Stimulated activated CD8-positive, alpha-beta memory T cell treated with anti-CD3 and anti-CD28 coated beads, Interleukin-4, amount 100 ng/mL, for 4 hours (primary cell): ENCODE data around the gene OSBP2.
A peak's percentile ranks its signal among the peaks of the same experiment; 100 is the strongest.
"Not testable (repeated sequence)": the region's sequence is repeated elsewhere in the genome, so short reads cannot be mapped to it uniquely, and the experiment has no call there.

ENCODE experiments used
- DNase-seq, 2 donors: peaks; one replicate each; pipeline ENCODE4 v3.0.0-alpha.2; 2020; ENCODE audit warnings: low read depth in 2 of 2, low spot score in 1 of 2

The OSBP2 gene

DNA sequence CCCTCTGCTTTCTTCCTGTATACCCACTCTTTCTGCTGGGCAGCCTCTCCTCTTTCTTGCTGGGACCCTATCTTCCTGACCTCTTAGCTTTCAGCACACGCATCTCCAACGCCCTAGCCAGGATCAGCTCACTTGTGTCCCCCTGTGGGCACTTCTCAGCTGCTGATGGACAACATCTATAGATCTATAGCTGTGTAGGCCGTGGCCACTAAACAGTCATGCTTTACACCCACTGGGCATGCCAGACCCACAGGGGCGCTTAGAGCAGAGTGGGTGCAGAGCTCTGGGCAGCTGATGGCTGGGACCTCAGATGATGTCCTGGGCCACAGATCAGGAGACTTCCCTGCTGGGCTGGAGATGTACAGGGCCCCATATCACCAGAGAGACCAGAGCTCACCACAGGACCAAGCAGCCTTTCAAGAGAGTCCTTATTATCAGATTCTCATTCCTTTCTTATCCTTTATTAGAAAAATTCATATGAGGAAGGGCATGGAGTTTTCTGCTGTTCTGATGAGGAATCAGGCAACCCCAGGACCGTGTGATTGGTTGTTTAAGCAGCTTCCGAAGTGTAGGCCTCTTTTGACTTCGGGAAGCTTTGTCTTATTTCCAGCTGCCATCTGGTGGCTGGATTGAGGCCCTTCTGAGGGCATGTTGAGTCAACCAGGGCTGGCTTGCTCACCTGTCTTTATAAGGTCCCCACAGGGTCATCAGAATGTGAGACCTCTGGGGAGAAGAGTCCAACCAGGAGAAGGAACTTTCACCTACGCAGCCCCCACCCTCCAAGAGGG, 60.5 kb downstream of the OSBP2 start:
- DNase-seq = peak in 1 of 2 donors; percentile 24

DNA sequence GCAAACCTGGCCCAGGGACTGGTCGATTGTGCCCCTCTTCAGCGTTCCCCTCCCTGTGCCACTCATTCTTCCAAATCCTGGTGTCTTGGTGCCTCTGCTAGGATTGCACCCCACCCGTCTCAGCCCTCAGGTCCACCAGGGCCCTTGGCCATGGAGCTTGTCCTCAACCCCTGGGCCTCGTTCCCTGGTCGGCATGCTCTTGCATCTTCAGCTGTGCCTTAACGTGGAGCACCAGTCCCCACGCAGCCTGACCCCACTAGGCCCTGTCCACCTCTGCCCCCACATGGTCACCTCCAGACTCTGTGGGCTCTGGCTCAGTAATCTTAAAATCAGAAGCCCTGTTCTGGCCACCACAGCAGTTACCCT, 61.1 kb downstream of the OSBP2 start:
- no peak for DNase-seq

DNA sequence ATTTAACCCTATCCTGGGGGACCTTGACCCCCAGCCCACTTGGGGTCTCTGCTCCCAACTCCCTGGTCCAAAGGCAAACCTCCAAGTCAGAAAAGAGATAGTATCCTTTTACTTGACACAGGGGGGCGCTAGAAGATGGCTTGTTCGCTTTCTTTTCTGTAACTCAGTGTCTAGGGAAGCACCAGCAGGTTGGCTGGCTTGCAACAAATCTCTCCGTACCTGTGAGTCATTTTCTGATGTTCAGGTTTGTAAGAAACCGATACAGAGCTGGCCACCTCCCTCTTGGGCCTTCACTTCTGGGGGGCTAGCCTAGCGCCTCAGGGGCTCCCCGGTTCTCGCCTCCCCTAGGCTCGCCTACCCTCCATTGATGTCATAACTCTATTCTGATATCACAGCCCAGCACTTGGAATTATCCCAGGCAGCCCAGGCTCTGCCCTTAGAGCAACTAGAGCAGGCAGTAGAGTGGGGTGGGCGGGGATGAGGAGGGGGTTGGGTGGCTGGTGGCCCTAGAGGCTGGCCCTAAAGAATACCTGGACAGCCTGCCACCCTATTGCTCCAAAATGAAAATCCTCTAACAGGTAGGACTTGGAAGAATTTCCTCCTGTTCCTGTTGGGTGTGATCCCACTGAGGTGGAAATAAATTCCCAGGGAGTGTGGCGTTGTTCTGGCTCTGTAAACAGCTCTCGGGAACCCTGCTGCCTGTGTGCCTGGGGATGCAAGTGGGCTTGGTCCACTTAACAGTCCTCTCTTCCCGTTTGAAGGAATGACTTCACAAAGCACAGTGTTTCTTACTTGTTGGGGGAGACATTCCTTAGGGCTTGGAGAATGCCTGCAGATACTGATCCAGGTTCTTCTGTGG, 69.4 kb downstream of the OSBP2 start:
- DNase-seq = peak; percentile 6 to 7

DNA sequence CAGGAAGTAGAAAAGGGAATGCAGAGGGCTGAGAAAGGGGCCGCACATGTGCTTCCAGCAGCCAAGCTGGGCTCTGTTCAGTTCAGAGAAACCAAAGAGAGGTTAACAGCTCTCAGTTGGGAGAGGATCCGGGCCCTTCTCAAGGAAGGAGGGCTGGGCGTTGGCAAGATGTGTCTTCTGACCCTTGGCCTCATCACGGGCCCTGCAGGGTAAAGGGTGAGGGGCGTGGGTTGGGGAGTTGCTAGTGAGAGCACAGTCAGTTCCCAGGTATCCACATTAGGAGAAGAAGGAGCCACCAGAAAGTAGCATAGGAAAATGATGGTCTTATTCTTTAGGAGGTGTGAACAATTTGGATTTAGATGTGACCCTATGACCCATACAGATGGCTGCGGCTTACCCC, 73.0 kb downstream of the OSBP2 start:
- DNase-seq = no peak

DNA sequence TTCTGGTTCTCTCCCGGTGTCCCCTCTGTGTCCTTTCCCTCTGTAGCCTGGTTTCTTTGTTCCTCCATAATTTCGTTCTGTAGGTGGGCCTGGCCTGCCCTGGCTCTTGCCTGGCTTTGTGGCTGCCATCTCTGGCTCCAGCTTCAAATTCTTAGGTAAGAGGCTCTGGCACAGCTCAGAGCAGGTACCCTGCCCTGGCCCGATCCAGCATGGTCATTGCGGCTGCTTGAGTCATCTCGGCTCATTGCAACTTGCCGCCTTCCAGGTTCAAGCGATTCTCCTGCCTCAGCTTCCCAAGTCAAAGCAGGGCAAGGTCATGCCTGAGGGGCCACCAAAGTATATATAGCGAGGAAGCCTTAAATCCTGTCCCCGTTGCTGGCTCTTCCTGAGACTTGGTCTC, 76.0 kb downstream of the OSBP2 start:
- no peak for DNase-seq

DNA sequence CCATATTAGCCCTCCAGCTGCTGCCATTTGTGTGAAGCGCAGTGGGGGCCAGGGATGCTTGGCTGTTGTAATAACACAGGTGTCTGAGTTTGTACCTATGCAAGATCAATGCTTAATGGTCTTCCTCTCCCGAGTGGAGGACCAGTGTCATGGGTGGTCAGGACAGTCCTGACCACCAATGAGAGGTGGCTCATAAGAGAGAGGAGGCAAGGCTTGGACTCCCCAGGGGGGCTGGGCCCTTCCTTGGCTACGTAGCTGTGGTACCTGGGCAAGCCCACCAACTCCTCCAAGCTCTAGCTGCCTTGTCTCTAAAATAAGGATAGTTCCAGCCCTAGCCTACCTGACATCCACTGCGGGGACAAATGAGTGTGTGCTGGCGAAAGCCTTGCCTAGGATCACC, 79.2 kb downstream of the OSBP2 start:
- no peak for DNase-seq

DNA sequence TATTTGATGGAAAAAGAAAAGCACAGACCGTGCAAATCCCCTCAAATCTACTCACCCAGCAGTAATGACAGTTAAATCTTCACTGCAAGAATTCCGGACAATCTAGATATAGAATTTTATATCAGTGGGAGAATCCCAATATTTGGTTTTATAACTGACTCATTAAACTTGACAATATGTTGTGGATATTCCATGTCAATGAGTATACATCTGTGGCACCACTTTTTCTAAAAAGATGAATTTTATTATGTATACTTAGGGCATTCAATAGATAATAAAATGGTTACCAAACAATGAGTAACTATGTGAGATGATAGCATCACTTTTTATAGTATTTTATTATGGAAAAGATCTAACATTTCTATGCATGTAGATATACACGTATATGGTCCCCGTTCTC, 79.9 kb downstream of the OSBP2 start:
- DNase-seq = no peak

DNA sequence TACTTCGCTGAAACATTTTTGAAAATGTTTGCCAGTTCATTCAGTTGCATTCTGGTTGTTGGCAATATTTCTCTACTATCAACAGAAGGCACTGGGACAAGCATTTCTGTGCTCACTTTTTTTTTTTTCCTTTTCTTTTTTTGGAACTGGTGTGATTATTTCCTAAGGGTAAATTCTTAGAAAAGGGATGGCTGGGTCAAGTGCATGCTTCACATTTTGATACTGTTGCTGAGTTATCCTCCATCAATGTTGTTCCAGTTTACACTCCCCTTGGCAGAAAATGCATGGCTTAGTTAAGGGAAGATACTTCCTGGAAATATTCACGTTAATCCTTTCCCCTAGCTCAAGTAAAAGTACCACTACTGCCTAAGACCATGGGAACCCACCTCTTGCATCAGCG, 81.8 kb downstream of the OSBP2 start:
- no peak for DNase-seq

DNA sequence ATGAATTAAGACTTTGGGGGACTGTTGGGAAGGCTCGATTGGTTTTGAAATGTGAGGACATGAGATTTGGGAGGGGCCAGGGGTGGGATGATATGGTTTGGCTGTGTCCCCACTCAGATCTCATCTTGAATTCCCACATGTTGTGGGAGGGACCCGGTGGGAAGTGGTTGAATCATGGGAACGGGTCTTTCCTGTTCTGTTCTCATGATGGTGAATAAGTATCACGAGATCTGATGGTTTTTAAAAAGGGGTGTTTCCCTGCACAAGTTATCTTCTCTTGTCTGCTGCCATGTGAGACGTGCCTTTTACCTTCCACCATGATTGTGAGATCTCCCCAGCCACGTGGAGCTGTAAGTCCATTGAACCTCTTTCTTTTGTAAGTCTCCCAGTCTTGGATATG, 82.5 kb downstream of the OSBP2 start:
- not testable (repeated sequence) for DNase-seq

DNA sequence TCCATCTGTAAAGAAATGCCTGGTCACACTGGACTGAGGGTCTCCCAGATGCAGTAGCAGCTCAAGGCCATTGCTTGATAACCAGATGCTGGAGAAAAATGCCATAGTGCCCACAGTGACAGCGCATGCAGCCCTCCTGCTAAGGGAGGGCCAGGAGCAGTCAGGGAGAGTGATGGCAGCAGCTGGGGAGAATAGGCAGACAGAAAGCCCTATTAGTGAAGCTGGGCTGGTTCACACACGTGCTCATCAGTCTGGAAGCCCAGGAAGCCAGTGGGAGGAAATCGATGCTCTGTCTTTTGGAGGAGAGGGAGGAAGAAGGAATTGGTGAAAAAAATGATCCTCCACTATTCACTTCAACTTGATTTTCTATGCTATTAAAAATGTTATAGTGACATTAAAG, 82.9 kb downstream of the OSBP2 start:
- no peak for DNase-seq

DNA sequence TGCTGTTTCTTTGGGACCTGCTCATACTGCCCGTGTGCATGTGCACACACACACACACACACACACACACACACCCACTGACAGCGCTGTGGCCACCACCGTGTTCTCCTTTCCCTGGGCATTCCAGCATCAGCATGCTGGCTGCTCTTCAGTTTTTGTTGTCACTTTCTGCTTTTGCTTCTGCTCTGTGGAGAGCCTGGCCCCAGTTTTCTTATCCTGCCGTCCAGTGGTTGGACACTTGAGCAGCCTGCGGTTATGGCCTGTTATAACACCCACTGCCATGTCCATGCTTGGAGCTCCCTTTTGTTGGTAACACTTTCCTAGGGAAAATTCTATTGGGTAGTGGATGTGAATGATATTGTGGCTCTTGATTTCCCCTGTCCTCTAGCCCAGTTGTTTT, 83.6 kb downstream of the OSBP2 start:
- no peak for DNase-seq

DNA sequence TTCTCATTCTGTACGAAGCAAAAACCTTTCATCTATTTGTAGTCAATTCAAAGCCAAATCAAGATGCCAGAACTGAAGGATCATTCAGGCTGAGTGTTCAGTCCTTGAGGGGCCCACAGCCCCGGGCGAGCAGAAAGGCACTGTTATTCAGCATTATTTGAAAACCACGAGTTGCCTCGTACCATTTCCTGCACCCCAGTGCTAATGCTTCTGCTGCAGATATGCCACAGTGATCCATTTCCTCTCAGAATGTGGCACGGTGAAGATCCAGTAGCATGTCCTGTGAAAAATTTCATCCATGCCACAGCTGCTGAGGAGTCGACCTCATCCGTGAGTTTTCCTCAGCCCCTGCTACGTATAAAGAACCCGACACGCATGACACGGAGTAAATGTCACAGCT, 85.4 kb downstream of the OSBP2 start:
- no peak for DNase-seq

DNA sequence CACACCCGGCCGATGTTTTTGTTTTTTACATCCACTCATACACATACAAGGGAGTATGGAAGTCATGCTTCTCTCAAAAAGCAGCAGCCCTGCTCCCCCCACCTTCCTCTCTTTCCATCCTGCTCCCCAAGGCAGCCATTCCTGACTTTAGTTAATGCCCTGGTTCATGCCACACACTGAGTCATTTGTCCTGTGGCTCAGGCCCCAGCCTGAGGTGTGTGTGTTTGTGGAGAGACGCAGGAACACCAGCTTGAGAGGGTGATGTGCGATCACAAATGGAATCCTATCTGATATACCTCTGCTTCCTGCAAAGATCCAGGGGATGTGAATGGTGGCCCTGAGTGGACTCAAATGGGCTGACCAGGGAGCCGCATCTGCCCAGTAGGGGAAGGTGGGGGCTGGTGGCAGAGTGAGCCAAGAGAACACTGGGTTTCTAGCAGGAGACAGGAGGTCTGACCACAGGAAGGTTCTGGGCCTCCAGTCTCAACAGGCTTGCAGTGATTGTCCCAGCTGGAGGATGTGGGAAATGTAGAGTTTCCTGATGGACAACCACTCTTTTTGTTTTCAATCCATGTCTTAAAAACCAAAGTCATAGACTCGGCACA, 86.7 kb downstream of the OSBP2 start:
- no peak for DNase-seq

DNA sequence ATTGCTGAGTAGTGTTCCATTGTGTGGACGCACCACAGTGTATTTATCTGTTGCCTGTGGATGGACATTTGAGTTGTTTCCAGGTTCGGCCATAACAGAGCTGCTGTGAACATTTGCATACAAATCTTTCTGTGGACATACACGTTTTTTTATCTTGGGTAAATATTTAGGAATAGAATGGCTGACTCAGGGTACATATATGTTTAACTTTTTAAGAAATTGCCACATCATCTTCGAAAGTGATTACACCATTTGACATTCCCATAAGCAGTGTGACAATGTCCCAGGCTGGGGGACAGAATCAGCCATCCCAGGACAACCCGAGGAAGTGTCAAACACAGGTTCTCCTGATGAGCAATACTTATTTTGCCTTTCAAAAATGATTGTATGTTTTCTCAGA, 87.9 kb downstream of the OSBP2 start:
- DNase-seq = no peak

DNA sequence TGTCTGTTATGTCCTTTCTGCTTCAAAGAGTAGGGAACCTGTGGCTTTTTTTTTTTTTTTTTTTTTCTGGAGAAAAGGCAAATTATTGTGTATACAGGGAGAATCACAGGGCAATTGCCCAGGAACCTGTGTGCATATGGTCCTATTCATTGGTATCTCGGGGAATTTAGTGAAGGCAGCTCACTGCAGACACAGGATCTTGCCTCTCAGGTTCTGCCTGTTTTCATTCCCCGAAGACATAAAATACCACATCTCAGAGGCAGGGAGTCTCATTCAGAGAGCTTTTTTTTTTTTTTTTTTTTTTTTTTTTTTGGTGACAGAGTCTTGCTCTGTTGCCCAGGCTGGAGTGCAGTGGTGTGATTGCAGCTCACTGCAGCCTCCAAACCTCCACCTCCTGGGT, 88.3 kb downstream of the OSBP2 start:
- no peak for DNase-seq

DNA sequence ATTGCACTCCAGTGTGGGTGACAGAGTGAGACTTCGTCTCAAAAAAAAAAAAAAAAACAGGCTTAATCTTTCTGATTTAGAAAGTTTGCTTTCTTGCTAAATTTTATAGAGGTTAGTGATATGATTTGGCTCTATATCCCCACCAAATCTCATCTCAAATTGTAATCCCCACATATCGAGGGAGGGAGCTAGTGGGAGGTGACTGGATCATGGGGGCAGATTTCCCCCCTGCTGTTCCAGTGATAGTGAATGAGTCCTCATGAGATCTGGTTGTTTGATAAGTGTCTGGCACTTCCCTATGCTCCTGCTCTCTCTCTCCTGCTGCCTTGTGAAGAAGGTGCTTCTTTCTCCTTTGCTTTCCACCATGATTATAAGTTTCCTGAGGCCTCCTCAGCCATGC, 90.9 kb downstream of the OSBP2 start:
- DNase-seq = no peak

DNA sequence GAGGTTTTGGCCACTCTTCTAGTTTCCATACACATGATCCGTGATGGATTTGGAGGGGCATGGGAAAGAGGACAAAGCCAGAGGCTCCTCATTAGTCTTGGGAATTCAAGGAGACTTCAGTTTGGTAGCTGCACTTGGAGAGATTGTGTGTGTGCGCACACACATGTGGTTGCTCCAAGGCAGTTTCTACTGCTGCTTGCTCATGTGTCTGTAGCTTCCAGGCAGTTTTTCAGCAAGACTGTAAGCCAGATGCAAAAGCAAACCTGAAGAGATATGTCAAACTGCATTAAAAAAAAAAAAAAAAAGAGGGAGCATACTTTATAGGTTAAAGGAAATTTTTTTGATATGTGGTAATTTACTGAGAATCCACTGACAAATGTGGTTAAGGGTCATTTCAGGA, 95.7 kb downstream of the OSBP2 start:
- DNase-seq = no peak

DNA sequence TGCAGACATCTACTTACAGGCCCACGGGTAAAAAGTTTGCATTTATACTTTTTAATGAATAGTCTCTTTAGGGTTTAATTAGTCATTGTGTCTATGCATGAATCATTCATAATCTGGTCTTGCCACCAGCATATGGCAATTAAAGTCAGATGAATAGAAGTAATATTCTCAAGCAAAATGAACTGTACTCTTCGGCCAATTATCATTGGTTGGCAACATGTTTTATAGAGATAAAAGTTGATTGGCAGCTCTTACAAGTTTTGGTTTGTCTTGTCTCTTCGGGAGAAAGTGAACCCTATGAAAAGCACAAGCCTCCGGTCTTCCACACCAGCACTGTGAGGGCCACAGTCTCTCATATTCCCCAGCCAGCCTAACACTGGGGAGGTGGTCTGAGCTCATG, 97.8 kb downstream of the OSBP2 start:
- no peak for DNase-seq

DNA sequence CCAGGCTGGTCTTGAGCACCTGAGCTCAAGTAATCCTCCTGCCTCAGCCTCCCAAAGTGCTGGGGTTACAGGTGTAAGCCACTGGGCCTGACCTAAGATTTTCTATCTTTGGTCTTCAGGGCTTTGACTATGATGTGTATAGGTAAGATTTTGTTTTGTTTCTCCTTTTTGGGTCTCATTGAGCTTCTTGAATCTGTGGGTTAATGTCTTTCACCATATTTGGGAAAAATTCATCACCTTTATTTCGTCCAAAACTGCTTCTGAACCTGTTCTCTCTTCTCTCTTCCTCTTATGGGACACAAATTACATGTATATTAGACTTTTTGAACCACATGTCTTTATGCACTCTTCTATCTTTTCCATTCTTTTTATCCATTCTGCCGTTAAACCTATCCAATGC, 100.4 kb downstream of the OSBP2 start:
- no peak for DNase-seq

DNA sequence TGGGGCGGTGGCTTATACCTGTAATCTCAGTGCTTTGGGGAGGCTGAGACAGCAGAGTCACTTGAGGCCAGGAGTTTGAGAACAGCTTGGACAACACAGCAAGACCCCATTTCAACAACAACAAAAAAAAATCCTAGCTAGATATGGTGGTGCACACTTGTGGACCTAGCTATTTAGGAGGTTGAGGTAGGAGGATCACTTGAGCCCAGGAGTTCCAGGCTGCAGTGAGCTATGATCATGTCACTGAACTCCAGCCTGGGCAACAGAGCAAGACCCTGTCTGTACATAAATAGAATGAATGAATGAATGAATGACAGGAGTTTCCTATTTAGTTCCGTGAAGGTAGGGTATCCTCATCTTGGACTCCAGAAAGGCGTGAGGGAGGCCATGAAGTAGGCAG, 107.0 kb downstream of the OSBP2 start:
- no peak for DNase-seq

DNA sequence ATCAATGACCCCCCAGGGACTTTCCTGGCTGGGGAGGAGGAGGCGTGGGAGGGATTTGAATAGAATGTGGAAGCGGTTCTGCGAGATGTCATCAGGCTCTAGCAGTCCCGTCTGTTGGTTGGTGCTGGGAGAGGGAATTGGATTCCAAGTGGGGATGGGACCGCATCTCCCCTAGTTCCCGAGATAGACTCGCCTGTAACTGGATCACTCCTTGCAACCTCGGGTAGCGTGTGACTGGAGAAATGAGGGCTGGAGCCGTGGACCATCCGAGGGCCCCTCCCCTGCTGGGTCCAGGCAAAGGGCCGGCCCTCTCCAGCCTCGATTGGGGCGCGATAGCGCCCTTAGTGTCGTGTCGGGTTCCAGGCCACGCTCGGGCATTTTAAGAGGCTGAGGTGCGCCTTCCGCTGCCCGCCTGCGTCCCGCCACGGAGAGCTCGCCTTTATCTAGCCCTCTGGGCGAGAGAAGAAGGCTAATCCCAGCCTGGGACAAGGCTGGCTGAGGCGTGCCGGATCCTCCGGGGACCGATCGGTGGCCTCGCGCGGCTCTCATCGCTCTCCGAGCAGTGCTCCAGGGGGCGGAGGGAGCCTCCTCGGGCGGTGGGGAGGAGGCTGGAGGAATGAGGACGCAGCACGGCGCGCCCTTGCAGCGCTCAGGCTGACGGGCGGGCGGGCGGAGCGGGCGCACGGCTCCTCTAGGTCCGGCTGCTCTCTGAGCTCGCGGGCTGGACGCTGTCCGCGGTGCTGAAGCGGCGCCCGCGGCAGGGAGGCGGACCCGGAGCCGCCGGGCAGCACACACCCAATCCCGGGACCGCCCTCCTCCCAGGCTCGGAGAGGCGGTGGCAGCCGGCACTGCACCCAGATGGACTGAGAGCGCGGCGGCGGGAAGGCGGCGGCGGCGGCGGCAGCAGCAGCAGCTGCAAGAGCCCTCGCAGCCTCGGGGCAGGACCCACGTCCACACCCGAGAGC, 107.8 kb downstream of the OSBP2 start:
- peak in 1 of 2 donors; percentile 3 for DNase-seq
